NCI-H748 (cell line): ENCODE measurements around the gene REN.

Experiments used
- DNase-seq: peaks from one replicate; lab custom pipeline; 2025; ENCODE audit not compliant: unreplicated experiment; lab: John Stamatoyannopoulos, UW

The REN gene

GRCh38 chr1:204134103-204134502, 32.0 kb downstream of the REN start:
- DNase-seq, result no peak

GRCh38 chr1:204132718-204133117, 33.4 kb downstream of the REN start:
- DNase-seq, result no peak

GRCh38 chr1:204131978-204132377, 34.2 kb downstream of the REN start:
- DNase-seq, result no peak

DNA sequence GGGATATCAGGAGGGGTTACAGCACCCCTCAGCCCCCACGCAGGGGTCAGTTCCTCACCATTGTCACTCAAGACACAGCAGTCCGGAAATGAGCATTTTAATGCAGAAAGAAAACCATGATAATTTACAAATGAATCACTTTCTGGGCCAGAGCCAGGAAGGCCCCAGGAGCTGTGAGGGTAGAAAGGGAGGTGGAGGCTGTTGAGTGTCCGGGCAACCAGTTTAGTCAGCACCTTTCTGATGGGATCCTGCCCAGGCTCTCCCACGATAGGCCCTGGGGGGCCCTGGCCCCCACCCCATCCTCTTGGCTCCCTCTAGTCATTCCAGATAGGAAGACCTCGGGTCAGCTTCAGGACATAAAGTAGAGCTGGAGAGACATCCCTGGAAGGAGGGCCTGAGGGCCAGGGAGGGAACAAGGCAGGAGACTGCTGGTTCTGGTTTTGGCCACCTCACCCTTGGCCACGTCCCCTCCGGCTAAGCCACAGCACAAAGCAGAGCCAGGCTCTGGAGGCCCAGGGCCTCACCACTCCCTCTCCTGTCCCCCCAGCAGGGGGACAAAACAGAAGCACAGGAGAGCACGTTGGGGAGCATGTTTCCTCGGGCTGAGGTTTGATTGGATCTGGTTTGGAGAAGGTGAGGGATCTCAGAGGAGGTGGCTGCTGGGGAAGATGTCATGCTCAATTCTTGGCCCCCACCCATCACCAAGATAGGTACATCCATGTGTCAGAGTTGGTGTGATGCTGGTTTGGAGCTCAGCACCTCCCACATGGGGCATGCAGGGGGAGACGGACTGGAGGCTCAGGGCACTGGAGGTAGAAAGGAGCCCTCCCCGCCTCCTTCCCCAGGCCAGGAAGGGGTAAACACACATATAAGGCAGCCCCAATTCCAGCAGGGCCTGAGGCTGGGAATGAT, 34.9 kb downstream of the REN start:
- DNase-seq, result no peak

DNA sequence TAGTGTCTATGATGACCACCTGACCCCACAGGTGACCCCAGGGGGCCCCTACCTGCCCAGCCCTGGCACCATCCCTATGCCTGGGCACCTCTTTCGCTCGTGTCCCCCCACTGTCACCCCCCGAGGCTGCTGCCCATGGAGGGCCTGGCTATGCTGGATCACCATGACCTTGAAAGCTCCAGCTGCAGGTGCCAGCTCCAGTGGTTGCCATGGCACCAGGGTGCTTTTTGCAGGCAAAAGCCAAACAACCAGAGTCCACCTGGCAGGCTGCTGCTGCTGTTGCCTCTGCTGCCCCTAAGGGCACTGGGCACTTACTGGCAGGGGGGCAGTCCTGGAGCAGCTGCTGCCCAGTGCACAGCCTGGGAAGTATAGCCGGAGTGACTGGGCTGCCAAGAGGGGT, 36.0 kb downstream of the REN start:
- DNase-seq, result peak; percentile 58

DNA sequence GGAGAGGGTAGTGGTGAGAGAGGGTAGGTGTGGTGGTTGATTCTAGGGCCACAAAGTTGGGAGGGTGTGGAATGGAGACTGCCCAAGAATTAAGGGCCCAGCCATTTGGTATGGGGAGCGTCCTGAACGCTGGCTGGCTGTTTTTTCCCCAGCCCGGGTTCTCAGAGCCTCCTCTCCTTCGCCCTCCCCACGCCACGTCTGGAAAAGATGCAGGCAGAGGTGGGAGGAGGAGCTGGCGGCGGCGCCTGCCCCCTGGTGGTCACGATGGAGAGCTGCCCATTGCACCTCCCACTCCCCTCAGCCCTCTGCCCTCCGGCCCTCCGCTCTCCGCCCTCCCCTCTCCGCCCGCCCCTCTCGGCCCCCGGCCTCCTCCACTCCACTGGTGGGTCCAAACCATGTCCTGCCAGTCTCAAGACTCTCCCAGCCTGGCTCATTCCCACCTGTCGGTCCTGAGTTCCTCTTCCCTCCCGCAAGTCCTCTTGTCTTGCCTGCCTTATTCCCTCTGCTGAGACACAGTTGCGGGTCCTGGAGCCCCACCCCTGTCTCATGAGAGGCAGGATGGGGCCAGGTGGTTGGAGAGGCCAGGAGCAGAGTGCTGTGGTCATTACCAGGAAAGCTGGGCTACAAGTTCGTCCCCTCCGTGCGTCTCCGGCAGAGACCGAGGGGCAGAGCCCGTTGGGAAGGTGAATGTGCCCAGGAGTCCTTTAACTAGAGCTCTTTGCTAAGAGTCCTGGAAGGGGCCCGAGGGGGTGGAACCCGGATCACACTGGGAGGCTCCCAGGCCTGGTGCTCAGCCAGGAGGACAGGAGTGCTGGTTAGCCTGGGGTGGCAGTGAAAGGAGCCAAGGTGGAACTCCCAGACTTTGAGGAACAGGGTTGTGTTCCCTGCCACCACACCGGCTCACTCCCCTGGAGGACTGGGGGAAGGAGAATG, 36.9 kb downstream of the REN start:
- DNase-seq, result peak; percentile 57

DNA sequence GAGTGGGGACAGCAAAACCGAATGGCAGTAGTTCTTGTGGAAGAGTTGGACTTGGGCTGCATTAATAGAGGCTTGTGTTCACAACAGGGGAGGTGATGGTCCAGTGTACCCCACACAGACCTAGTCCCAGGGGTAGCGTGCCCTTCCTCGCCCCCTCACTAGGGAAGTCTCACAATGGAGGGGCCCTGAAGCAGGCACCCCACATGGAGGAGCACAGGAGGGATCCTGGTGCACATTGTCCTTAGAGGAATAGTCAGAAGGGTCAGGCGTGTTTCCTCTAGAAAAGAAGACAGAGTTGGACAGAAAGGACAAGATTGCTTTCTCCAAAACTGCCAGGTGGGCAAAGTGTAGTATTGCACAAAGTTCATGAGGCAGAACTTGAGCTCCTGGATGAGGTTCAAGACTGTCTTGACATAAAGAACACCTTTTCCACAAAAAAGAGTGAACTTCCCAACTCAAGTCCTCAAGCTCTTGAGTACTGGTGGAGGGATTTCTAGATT, 37.6 kb downstream of the REN start:
- DNase-seq, result peak; percentile 27

DNA sequence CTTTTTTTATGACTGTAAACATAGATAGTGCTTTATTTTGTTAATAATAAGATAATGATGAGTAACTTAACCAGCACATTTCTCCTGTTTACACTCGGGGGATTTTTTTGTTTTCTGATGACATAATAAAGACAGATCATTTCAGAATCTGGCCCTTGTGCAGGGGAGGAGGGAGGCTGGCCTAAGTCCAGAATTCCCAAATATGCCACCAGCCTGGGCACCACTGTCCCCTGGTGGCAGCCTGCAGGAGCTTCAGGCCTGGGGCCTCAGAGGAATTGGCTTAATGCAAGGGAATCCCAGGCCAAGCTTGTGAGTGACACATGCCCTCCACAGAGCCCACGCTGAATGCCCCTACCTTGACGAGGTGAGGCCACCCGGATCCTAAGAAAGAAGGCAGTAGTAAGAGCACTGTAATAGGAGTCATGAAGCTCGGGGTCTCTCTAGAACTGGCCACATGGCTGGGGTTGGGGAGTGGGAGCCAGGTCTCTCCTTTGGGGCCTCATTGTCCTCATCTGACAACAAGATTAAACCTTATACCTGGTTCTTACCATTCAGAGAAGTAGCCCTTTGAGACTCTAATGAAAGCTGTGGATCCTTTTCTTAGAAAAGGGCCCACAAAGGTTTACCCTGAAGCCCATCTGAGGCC, 38.4 kb downstream of the REN start:
- DNase-seq, result peak; percentile 66

DNA sequence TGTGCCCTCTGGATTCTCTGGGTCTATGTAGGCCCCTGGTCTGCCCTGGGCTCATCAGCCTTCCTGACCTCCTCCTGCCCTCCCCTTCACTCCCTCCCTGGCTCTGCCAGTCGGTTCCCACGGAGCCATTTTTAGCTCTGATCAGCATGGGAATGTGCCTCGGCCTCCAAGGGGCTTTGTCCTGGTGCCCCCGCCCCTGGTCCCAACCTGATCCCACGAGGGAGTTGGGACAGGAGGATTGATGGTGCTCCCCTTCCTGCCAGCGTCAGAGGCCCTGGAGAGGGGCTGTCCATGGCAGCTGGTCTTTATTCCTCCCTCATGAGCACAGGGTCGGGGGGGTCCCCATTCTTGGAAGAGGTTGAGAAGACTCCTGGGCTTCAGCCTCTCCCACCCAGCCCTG, 39.2 kb downstream of the REN start:
- no peak for DNase-seq

DNA sequence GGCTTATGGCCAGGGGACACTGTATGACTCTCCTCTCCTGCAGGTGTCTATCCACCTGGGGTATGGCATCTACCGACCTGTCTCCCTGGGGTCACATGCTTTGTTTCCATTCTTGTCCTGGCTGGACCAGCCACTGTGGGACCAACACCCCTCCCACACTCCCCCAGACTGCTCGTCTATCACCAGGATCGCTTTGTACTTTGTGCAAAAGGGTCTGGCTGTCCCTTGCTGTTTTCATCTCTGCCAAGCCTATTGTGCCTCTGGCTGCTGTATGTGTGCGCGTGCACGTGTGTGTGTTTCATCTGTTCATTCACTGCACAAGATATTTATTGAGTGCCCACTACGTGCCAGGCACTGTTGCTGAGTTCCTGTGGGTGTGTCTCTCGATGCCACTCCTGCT, 39.8 kb downstream of the REN start:
- no peak for DNase-seq

GRCh38 chr1:204125759-204126351, 40.3 kb downstream of the REN start:
- no peak for DNase-seq

DNA sequence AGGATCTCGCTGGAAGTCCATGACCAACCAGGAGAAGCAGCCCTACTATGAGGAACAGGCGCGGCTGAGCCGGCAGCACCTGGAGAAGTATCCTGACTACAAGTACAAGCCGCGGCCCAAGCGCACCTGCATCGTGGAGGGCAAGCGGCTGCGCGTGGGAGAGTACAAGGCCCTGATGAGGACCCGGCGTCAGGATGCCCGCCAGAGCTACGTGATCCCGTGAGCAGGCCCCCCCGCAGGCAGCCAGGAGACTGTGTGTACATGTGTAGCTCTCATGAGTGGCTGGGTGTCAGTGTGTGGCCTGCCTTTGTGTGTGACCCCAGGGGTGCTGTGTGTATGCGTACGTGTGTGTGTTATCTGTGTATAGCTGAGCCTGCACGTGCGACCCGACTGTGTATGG, 41.5 kb downstream of the REN start:
- no peak for DNase-seq

- DNase-seq, result no peak
These were observed 42.8 kb downstream of the REN start for GRCh38 chr1:204123376-204123775.

- DNase-seq, result no peak
These were observed 44.1 kb downstream of the REN start for GRCh38 chr1:204121840-204122555.

GRCh38 chr1:204116539-204116938, 49.6 kb downstream of the REN start:
- DNase-seq, result no peak

GRCh38 chr1:204115116-204115515, 51.0 kb downstream of the REN start:
- no peak for DNase-seq

DNA sequence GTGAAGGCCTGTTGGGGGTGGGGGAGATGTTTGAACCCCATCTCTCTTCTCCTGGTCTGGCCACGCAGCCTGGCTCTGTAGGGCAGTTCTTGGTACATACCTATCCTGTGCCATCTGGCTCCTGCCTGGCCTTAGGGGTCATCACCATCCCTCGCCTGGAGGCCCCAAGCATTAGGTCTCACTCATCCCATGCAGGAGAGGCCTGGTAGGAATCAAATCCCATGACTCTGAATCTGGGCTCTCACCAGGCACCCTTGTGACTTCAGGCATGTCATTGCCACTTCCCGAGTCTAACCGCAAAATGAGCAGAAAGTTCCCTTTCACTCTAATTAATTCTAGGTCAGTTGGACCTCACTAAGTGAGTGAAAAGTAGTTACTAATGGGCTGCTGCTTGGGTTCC, 51.5 kb downstream of the REN start:
- DNase-seq, result no peak

GRCh38 chr1:204113896-204114295, 52.2 kb downstream of the REN start:
- no peak for DNase-seq

DNA sequence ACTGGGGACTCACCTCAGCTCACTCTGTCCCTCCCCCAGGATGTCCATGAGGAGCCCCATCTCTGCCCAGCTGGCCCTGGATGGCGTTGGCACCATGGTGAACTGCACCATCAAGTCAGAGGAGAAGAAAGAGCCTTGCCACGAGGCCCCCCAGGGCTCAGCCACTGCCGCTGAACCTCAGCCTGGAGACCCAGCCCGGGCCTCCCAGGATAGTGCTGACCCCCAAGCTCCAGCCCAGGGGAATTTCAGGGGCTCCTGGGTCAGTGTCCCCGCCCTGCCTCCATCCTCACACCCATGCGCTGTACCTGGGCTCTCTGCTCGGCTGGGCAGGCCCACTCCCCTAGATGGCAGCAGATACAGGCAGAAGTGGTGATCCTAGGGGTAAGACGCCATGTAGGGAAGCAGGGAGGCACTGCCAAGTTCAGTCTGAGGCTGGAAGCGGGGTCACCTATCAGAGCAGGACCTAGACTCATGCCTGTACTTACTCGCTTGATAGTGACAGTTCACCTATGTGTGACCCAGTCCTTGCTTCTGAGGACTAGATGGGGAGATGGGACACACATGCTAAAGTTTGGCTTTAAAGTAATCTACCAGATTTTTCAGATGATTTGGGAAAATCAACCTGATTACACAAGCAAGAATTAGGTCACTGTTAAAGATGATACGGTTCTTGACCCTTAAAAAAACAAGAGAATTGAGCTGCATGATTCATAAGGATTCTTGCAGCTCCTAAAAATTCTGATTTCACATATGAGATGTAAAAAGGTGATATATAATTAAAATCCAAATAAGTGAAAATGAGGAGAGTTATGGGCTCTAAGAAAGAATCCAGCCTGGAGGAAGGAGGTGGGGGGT, 53.0 kb downstream of the REN start:
- no peak for DNase-seq
